Esophagus (tissue), 2 donors: ENCODE results near the gene EQTN. TPM values are rescaled to one million over a fixed set of nuclear protein-coding genes. Genes with fewer than 3 reads are reported as not detected.

Experiments
- H3K27ac ChIP-seq, 2 donors: one replicate each; pipeline ENCODE4 v1.5.1; 2013; ENCODE audit warnings: low read depth in 2 of 2, mild to moderate bottlenecking in 2 of 2, inconsistent platforms in 1 of 2, low read length in 1 of 2, moderate library complexity in 1 of 2
- H3K27me3 ChIP-seq, 2 donors: one replicate each; pipeline ENCODE4 v1.6.1; 2013; ENCODE audit warnings: low read length in 2 of 2, control low read depth in 1 of 2, mild to moderate bottlenecking in 1 of 2; ENCODE audit not compliant: insufficient read depth in 2 of 2, control insufficient read depth in 1 of 2
- H3K36me3 ChIP-seq, 2 donors: one replicate each; pipeline ENCODE4 v1.6.1; 2013; ENCODE audit warnings: low read length in 1 of 2; ENCODE audit not compliant: control insufficient read depth in 2 of 2, insufficient read depth in 2 of 2
- H3K4me1 ChIP-seq, 2 donors: one replicate each; pipeline ENCODE4 v1.6.1; 2013; ENCODE audit warnings: low read length in 1 of 2; ENCODE audit not compliant: control insufficient read depth in 2 of 2, insufficient read depth in 2 of 2
- H3K4me3 ChIP-seq, 2 donors: one replicate each; pipeline ENCODE4 v1.5.1; 2013; ENCODE audit warnings: low read length in 2 of 2, mild to moderate bottlenecking in 2 of 2, low read depth in 1 of 2, moderate library complexity in 1 of 2
- H3K9me3 ChIP-seq, 2 donors: one replicate each; pipeline ENCODE4 v1.6.1; 2013; ENCODE audit warnings: mild to moderate bottlenecking in 2 of 2, low read depth in 1 of 2, low read length in 1 of 2, moderate library complexity in 1 of 2; ENCODE audit not compliant: control insufficient read depth in 2 of 2, insufficient read depth in 1 of 2
- WGBS, 2 donors: extraction: QIAGEN DNeasy Blood & Tissue Kit; methylation state at CpG; one replicate each; pipeline ENCODE4 v1.1.7; 2013; 5-methylcytosine and 5-hydroxymethylcytosine counted together
- polyA plus RNA-seq, 2 donors: library from polyadenylated mRNA; stranded (reverse); fragments of 200-250 nt; gene quantifications; one replicate each; pipeline ENCODE4 v1.2.3, GENCODE V29; 2013
- donor health status: healthy with polysubstance abuse.
- donor health status: Bipolar disorder and iron deficiency.

EQTN gene
- polyA plus RNA-seq, 2 donors, result not detected

DNA sequence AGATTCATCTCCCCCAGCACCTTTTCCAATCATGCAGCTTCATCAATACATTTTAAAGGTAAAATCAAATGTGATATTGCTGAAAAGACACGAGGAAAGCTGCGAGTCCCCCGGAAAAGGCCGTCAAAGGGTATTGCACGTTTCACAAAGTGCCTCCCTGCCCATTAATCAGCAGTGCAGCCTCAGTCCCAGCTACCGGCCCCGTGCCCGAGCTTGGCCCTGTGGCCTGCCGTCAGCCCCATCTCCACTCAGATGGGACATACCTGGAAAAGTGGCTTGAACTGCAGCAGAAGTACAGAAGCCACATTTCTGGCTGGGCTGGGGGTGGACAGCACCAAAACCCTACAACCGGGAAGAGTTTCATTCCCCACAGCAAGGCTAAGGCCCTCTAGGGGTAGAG, 39.9 kb upstream of the EQTN start:
- 92 to 97% methylated on average over 10 of the region's 10 CpGs for WGBS, 2 donors
- Histone ChIP-seq H3K27me3 (no peaks in the 10 kb centered on the region), H3K4me1 (peaks cover 4 to 10% of the 10 kb centered on the region in 2 donors), H3K36me3 (no peaks in the 10 kb centered on the region), H3K4me3 (no peak overlapping the region), H3K27ac (no peak overlapping the region), H3K9me3 (no peaks in the 10 kb centered on the region)

DNA sequence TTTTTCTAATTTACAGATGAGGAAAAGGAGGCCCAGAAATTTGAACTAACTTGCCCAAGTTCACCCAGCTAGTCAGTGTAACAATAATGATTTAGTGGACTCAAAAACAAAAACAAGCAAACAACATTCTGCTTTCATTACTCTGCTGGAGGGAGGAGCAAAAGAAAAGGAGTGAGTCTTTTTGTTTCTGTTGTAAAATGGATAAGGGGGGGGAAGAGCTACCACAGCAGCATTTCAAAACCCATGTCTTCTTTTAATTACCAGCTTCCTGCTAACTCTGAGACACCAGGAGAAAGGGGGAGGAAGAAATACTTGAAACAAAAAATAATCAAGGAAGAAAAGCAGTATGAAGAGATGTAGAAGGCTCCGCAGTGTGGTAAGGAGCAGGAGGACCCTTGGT, 39.2 kb upstream of the EQTN start:
- no peak overlapping the region for H3K27ac ChIP-seq
- no peaks in the 10 kb centered on the region for H3K27me3 ChIP-seq
- no peaks in the 10 kb centered on the region for H3K36me3 ChIP-seq
- no peaks in the 10 kb centered on the region for H3K9me3 ChIP-seq
- WGBS, 2 donors, result 93 to 96% methylated on average over 1 of the region's 1 CpG
- H3K4me1 ChIP-seq, result peaks cover 4 to 10% of the 10 kb centered on the region in 2 donors
- no peak overlapping the region for H3K4me3 ChIP-seq

DNA sequence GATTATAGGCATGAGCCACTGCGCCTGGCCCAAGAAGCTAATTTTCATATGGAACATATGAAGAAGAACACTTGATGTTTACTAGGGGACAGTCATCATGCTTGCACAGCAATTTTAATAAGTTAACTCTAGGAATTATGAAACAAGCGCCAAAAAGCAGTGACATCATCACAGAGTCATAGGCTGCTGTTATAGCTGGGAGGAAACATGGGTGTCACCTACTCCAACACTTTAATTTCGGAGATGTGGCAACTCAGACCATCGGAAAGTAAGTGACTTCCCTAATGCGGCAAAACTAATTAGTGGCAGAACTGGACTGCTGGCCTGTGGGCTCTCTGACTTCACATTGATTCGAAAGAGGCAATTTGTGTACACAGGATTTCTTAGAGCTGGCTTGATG, 38.1 kb upstream of the EQTN start:
- Histone ChIP-seq H3K4me1 (peaks cover 2 to 10% of the 10 kb centered on the region in 2 donors), H3K27ac (no peak overlapping the region)

DNA sequence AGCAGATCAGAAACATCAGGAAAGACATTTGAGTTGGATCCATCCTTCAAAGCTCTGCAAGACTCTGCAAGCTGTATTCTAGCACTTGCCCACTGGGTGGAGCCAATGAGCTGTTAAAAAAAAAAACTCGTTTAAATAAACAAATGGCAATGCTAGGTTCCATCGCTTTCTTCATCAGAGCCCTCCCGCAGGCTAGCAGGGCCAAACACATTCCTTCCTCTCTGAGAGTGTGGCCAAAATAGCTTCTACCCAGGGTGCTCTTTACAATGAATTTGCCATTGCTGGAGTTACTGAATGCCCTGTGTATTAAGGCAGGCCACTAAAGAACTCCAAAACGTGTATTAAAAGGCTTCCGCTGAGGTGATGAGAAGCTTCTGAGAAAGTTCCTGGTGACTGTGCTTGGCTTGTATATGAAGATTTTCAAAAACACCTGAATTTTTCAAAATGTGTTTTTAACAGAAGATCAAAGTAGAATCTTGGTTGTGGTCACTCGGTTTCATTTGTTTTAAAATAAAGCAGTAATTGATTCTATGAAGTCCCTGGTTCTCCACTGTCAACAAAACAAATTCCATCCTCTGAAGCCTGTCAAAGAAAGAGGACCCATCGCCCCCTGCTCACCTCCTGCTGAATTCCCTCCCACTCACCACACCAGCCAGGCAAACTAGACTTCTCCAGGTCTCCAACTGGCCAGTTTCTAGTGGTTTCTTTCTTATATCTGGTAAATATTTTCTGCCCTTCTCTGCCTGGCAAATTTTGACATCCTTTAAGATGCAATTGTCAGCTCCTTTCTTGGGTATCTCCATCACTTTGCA, 36.5 kb upstream of the EQTN start:
- Histone ChIP-seq H3K4me1 (peaks cover 2 to 10% of the 10 kb centered on the region in 2 donors), H3K9me3 (no peaks in the 10 kb centered on the region), H3K27ac (no peak overlapping the region), H3K4me3 (no peak overlapping the region), H3K36me3 (no peaks in the 10 kb centered on the region), H3K27me3 (no peaks in the 10 kb centered on the region)
- WGBS, 2 donors, result 33 to 37% methylated on average over 7 of the region's 7 CpGs

More for the DNA sequence above, 38.1 kb upstream of the EQTN start:
- Histone ChIP-seq H3K27me3 (no peaks in the 10 kb centered on the region), H3K4me3 (no peak overlapping the region), H3K9me3 (no peaks in the 10 kb centered on the region), H3K36me3 (no peaks in the 10 kb centered on the region)
- WGBS, 2 donors, result 82 to 94% methylated on average over 6 of the region's 6 CpGs

DNA sequence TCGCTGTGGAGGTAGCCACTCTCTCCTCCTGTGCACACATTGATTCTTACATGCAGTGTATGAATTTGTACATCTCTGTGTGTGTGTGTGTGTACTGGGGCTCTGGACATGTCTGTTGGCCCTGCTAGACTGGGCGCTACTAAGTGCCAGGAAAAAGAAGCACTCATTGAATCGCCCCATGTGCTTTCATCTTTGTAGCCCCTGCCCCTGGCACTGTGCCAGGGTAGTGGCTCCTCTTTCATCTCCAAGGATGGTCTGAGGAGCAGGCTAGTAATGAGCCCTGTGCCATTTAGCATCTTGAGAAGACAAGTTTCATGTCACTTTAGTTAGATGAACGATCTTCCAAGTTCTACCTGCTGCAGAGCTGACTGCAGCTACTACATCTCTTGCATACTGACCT, 34.4 kb upstream of the EQTN start:
- Histone ChIP-seq H3K27ac (no peak overlapping the region), H3K27me3 (no peaks in the 10 kb centered on the region), H3K36me3 (no peaks in the 10 kb centered on the region), H3K4me3 (no peak overlapping the region), H3K9me3 (no peaks in the 10 kb centered on the region), H3K4me1 (peaks cover 0 to 2% of the 10 kb centered on the region in 2 donors)
- WGBS, 2 donors, result 86 to 88% methylated on average over 4 of the region's 4 CpGs

DNA sequence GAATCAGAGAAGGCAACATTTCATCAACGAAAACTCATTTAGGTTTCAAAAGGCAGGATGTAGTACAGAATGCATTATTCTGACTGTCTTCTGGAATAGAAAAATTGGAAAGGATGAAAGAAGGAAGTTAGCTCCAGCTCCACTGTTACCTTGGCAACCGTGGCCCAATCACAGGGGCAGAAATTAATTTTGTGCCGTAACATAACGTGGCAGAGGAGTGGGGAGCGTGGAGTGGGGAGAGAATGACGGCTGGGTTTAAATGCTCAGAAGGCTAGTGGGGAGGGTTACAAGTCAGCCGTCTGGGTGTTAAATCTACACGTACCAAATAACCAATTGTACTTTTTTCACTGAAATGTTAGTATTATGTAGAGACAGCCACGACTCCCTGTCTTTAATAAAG, 32.3 kb upstream of the EQTN start:
- Histone ChIP-seq H3K36me3 (no peaks in the 10 kb centered on the region), H3K4me1 (peaks cover 0 to 2% of the 10 kb centered on the region in 2 donors), H3K9me3 (no peaks in the 10 kb centered on the region), H3K4me3 (no peak overlapping the region), H3K27me3 (no peaks in the 10 kb centered on the region), H3K27ac (no peak overlapping the region)
- WGBS, 2 donors, result 86 to 88% methylated on average over 9 of the region's 9 CpGs

DNA sequence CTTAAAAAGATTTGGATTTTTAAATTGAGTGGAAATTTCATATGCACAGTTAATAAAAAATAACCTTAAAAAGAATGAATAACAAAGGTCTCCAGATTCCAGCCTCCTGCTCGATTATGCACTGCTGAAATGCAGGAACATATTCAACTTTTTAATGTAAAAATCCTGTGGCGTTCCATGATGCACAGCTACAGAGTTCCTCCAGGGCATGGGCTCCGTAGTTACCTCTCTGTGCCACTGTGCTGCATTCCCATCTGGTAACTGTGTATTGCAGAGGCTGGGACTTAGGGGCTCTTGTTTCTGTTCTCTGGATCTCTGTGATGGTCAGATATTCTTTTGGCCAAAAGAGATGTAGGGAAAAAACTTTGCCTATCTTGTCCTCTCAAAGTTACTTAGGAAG, 31.5 kb upstream of the EQTN start:
- no peak overlapping the region for H3K4me3 ChIP-seq
- 73 to 87% methylated on average over 3 of the region's 3 CpGs for WGBS, 2 donors
- no peak overlapping the region for H3K27ac ChIP-seq
- H3K27me3 ChIP-seq, result no peaks in the 10 kb centered on the region
- H3K4me1 ChIP-seq, result peaks cover 0 to 2% of the 10 kb centered on the region in 2 donors
- no peaks in the 10 kb centered on the region for H3K9me3 ChIP-seq
- H3K36me3 ChIP-seq, result no peaks in the 10 kb centered on the region

DNA sequence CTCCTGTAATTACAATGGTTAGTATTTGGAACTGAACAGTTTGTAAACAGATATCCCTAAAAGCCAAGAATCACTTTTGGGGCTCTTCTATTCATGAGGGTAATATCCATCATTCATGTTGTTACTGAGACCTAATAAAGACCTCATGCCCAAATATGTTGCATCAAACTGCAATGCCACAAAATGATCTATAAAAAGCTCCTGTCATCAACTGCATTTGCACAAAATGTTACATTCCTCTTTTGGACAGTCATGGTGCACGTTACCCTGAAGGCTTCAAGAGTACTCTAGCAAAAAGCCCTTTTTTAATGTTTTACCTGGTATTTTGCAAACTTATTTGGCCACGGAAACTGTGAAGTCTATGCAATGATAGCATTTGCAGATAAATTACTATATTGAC, 14.2 kb upstream of the EQTN start:
- WGBS, 2 donors, result 85 to 91% methylated on average over 2 of the region's 2 CpGs
- H3K27me3 ChIP-seq, result no peaks in the 10 kb centered on the region
- H3K9me3 ChIP-seq, result no peaks in the 10 kb centered on the region
- H3K27ac ChIP-seq, result no peak overlapping the region
- no peaks in the 10 kb centered on the region for H3K4me1 ChIP-seq
- no peaks in the 10 kb centered on the region for H3K36me3 ChIP-seq
- no peak overlapping the region for H3K4me3 ChIP-seq

DNA sequence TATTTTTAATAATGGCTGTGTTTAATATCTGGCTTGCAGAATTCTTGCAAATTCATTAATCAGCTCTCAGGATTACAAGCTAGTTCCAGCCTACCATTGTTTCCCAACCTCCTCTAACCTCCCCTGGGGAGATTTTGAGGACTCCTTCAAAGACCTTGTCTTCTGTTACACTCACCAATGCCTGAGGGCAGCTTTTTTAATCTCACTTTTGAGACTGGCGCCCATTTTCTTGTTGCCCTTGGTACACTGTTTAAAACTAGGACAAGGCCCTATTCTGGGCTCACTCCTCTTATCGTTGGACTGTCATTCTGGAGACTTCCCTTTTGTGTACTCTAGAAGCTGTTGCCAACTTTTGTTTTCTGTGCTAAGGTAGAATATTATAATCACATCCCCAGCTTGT, 13.6 kb upstream of the EQTN start:
- no peaks in the 10 kb centered on the region for H3K9me3 ChIP-seq
- WGBS, 2 donors, result 56% methylated on average over 2 of the region's 2 CpGs
- H3K27me3 ChIP-seq, result no peaks in the 10 kb centered on the region
- no peaks in the 10 kb centered on the region for H3K4me1 ChIP-seq
- no peak overlapping the region for H3K4me3 ChIP-seq
- H3K36me3 ChIP-seq, result no peaks in the 10 kb centered on the region
- no peak overlapping the region for H3K27ac ChIP-seq
